Activated CD8-positive, alpha-beta T cell treated with anti-CD3 and anti-CD28 coated beads, Interleukin-2, amount 10 ng/mL, durations not matched to agents 7 days and 5 days (primary cell): ENCODE results near the gene SH3TC2. TPM values are rescaled to one million over a fixed set of nuclear protein-coding genes. Genes with fewer than 3 reads are reported as not detected.

Source experiments
- ATAC-seq: fragments of 150-1000 bp; cut with Tn5 transposase; one replicate; pipeline ENCODE4 v1.10.0; 2021; ENCODE audit warnings: moderate library complexity
- CTCF ChIA-PET: fragments of 350-600 bp; sonication (Branson Sonifier 250); formaldehyde crosslinking; loops from one replicate; lab custom pipeline; 2021; ENCODE audit warnings: antibody characterized with exemption; lab: Charles Lee
- POLR2A ChIA-PET: fragments of 350-600 bp; sonication (Branson Sonifier 250); formaldehyde crosslinking; loops from one replicate; lab custom pipeline; 2021; ENCODE audit warnings: antibody characterized with exemption; lab: Charles Lee
- DNase-seq: peaks from one replicate; pipeline ENCODE4 v3.0.0-alpha.2; 2020
- H3K27ac Mint-ChIP-seq: one replicate; pipeline ENCODE4 v1.8.0; 2021; ENCODE audit warnings: mild to moderate bottlenecking, mixed read lengths
- H3K27me3 Mint-ChIP-seq: one replicate; pipeline ENCODE4 v1.8.0; 2021; ENCODE audit warnings: low read depth, mixed read lengths
- H3K36me3 Mint-ChIP-seq: one replicate; pipeline ENCODE4 v1.8.0; 2021; ENCODE audit warnings: low read depth, mixed read lengths
- H3K4me1 Mint-ChIP-seq: one replicate; pipeline ENCODE4 v1.8.0; 2021; ENCODE audit warnings: low read depth, mixed read lengths
- H3K4me3 Mint-ChIP-seq: one replicate; pipeline ENCODE4 v1.8.0; 2021; ENCODE audit warnings: mild to moderate bottlenecking, mixed read lengths
- H3K9me3 Mint-ChIP-seq: one replicate; pipeline ENCODE4 v1.8.0; 2022; ENCODE audit warnings: mixed read lengths; ENCODE audit not compliant: insufficient read depth
- total RNA-seq, 2 experiments: library from RNA; stranded (reverse); gene quantifications; one replicate each; pipeline ENCODE4 v1.2.3, GENCODE V29; 2021

The SH3TC2 gene
- total RNA-seq, 2 experiments from 2014 or later, result not detected

GRCh38 chr5:148996270-148996669 lies 66.6 kb downstream of the SH3TC2 start:
- Mint-ChIP-seq H3K36me3 (no peaks in the 10 kb centered on the region), H3K27ac (no peak overlapping the region), H3K27me3 (peaks cover 29% of the 10 kb centered on the region), H3K4me3 (no peak overlapping the region), H3K4me1 (no peaks in the 10 kb centered on the region), H3K9me3 (no peaks in the 10 kb centered on the region)
- ChIA-PET CTCF (interaction anchor here (0.6 to 8.6 kb wide), 10 partner anchors 12 to 263 kb away, joined by 3 to 94 read pairs (median 4); partner anchors contain the start of gene ADRB2), POLR2A (no interaction called here)
- no peak for DNase-seq
- ATAC-seq, result no peak

- no peak for DNase-seq
- Mint-ChIP-seq H3K9me3 (no peaks in the 10 kb centered on the region), H3K27ac (no peak overlapping the region), H3K27me3 (peaks cover 26% of the 10 kb centered on the region), H3K4me3 (no peak overlapping the region), H3K36me3 (no peaks in the 10 kb centered on the region), H3K4me1 (no peaks in the 10 kb centered on the region)
- ChIA-PET POLR2A (no interaction called here), CTCF (interaction anchor here (1.0 to 8.6 kb wide), 6 partner anchors 13 to 263 kb away, joined by 3 to 94 read pairs (median 8); partner anchors contain the start of gene ADRB2)
- no peak for ATAC-seq
Observed at GRCh38 chr5:148995791-148996190, 67.1 kb downstream of the SH3TC2 start.

- no peaks in the 10 kb centered on the region for H3K36me3 Mint-ChIP-seq
Observed at GRCh38 chr5:148993283-148993936, 69.5 kb downstream of the SH3TC2 start.

GRCh38 chr5:148992265-148992664 lies 70.6 kb downstream of the SH3TC2 start:
- no peaks in the 10 kb centered on the region for H3K36me3 Mint-ChIP-seq
- no peaks in the 10 kb centered on the region for H3K4me1 Mint-ChIP-seq
- peaks cover 35% of the 10 kb centered on the region for H3K27me3 Mint-ChIP-seq
- ChIA-PET POLR2A (no interaction called here), CTCF (interaction anchor here (2.7 kb wide), 1 partner anchor 261 kb away, joined by 9 read pairs; no protein-coding TSS in a partner anchor)
- no peak overlapping the region for H3K4me3 Mint-ChIP-seq
- H3K9me3 Mint-ChIP-seq, result no peaks in the 10 kb centered on the region
- ATAC-seq, result no peak
- no peak for DNase-seq
- H3K27ac Mint-ChIP-seq, result no peak overlapping the region

More at GRCh38 chr5:148993283-148993936, 69.5 kb downstream of the SH3TC2 start:
- Mint-ChIP-seq H3K4me1 (no peaks in the 10 kb centered on the region), H3K4me3 (no peak overlapping the region), H3K27ac (no peak overlapping the region), H3K9me3 (no peaks in the 10 kb centered on the region), H3K27me3 (peaks cover 27% of the 10 kb centered on the region)
- POLR2A ChIA-PET, result no interaction called here
- CTCF ChIA-PET, result interaction anchor here (0.8 to 8.6 kb wide), 2 partner anchors 36 to 260 kb away, joined by 5 to 94 read pairs; no protein-coding TSS in a partner anchor
- ATAC-seq, result no peak
- no peak for DNase-seq

GRCh38 chr5:148991566-148991965 lies 71.3 kb downstream of the SH3TC2 start:
- CTCF ChIA-PET, result interaction anchor here (2.7 kb wide), 1 partner anchor 261 kb away, joined by 9 read pairs; no protein-coding TSS in a partner anchor
- DNase-seq, result no peak
- POLR2A ChIA-PET, result no interaction called here
- Mint-ChIP-seq H3K27ac (no peak overlapping the region), H3K27me3 (peaks cover 34% of the 10 kb centered on the region), H3K9me3 (no peaks in the 10 kb centered on the region), H3K4me1 (no peaks in the 10 kb centered on the region), H3K4me3 (no peak overlapping the region), H3K36me3 (no peaks in the 10 kb centered on the region)
- ATAC-seq, result no peak

GRCh38 chr5:148990817-148991216 lies 72.0 kb downstream of the SH3TC2 start:
- Mint-ChIP-seq H3K4me1 (no peaks in the 10 kb centered on the region), H3K4me3 (no peak overlapping the region), H3K27me3 (peaks cover 33% of the 10 kb centered on the region), H3K9me3 (no peaks in the 10 kb centered on the region), H3K36me3 (no peaks in the 10 kb centered on the region), H3K27ac (no peak overlapping the region)
- POLR2A ChIA-PET, result no interaction called here
- CTCF ChIA-PET, result interaction anchor here (0.6 to 2.7 kb wide), 5 partner anchors 33 to 278 kb away, joined by 3 to 9 read pairs (median 4); no protein-coding TSS in a partner anchor
- no peak for ATAC-seq
- DNase-seq, result no peak

GRCh38 chr5:148989567-148989966 lies 73.3 kb downstream of the SH3TC2 start:
- ChIA-PET POLR2A (no interaction called here), CTCF (interaction anchor here (2.6 to 2.7 kb wide), 2 partner anchors 32 to 259 kb away, joined by 9 read pairs; no protein-coding TSS in a partner anchor)
- no peaks in the 10 kb centered on the region for H3K36me3 Mint-ChIP-seq
- peaks cover 33% of the 10 kb centered on the region for H3K27me3 Mint-ChIP-seq
- ATAC-seq (no peak), DNase-seq (no peak)
- no peaks in the 10 kb centered on the region for H3K4me1 Mint-ChIP-seq
- no peaks in the 10 kb centered on the region for H3K9me3 Mint-ChIP-seq
- H3K4me3 Mint-ChIP-seq, result no peak overlapping the region
- H3K27ac Mint-ChIP-seq, result no peak overlapping the region

- ChIA-PET POLR2A (no interaction called here), CTCF (interaction anchor here (0.9 to 2.6 kb wide), 4 partner anchors 9 to 163 kb away, joined by 3 to 9 read pairs (median 3); no protein-coding TSS in a partner anchor)
- DNase-seq, result no peak
- Mint-ChIP-seq H3K9me3 (no peaks in the 10 kb centered on the region), H3K27ac (no peak overlapping the region), H3K4me3 (no peak overlapping the region), H3K4me1 (no peaks in the 10 kb centered on the region), H3K27me3 (peaks cover 31% of the 10 kb centered on the region), H3K36me3 (no peaks in the 10 kb centered on the region)
- no peak for ATAC-seq
Observed at GRCh38 chr5:148988328-148988727, 74.5 kb downstream of the SH3TC2 start.

GRCh38 chr5:148986636-148987035 lies 76.2 kb downstream of the SH3TC2 start:
- Mint-ChIP-seq H3K4me1 (no peaks in the 10 kb centered on the region), H3K27me3 (peaks cover 30% of the 10 kb centered on the region), H3K4me3 (no peak overlapping the region), H3K9me3 (no peaks in the 10 kb centered on the region), H3K27ac (no peak overlapping the region), H3K36me3 (no peaks in the 10 kb centered on the region)
- CTCF ChIA-PET, result interaction anchor here (1.4 kb wide), 1 partner anchor 14 kb away, joined by 3 read pairs; no protein-coding TSS in a partner anchor
- POLR2A ChIA-PET, result no interaction called here
- ATAC-seq (no peak), DNase-seq (no peak)

GRCh38 chr5:148984345-148984744 lies 78.5 kb downstream of the SH3TC2 start:
- POLR2A ChIA-PET, result no interaction called here
- Mint-ChIP-seq H3K27ac (no peak overlapping the region), H3K27me3 (peaks cover 28% of the 10 kb centered on the region), H3K9me3 (no peaks in the 10 kb centered on the region), H3K4me3 (no peak overlapping the region), H3K4me1 (no peaks in the 10 kb centered on the region), H3K36me3 (no peaks in the 10 kb centered on the region)
- ATAC-seq (no peak), DNase-seq (no peak)
- CTCF ChIA-PET, result interaction anchor here (1.1 to 1.4 kb wide), 2 partner anchors 244 to 251 kb away, joined by 3 read pairs; no protein-coding TSS in a partner anchor

- ATAC-seq, result no peak
- ChIA-PET POLR2A (interaction anchor here (1.1 kb wide), 1 partner anchor 23 kb away, joined by 3 read pairs; no protein-coding TSS in a partner anchor), CTCF (interaction anchor here (1.2 to 1.9 kb wide), 2 partner anchors 248 to 250 kb away, joined by 7 read pairs; no protein-coding TSS in a partner anchor)
- DNase-seq, result no peak
- Mint-ChIP-seq H3K27me3 (peaks cover 14% of the 10 kb centered on the region), H3K9me3 (no peaks in the 10 kb centered on the region), H3K4me1 (no peaks in the 10 kb centered on the region), H3K36me3 (no peaks in the 10 kb centered on the region), H3K4me3 (no peak overlapping the region), H3K27ac (no peak overlapping the region)
Observed at GRCh38 chr5:148981353-148981752, 81.5 kb downstream of the SH3TC2 start.

GRCh38 chr5:148980731-148981130 lies 82.1 kb downstream of the SH3TC2 start:
- no peaks in the 10 kb centered on the region for H3K4me1 Mint-ChIP-seq
- no peak for DNase-seq
- H3K27ac Mint-ChIP-seq, result no peak overlapping the region
- H3K36me3 Mint-ChIP-seq, result no peaks in the 10 kb centered on the region
- no peak overlapping the region for H3K4me3 Mint-ChIP-seq
- H3K9me3 Mint-ChIP-seq, result no peaks in the 10 kb centered on the region
- peaks cover 13% of the 10 kb centered on the region for H3K27me3 Mint-ChIP-seq
- ChIA-PET POLR2A (interaction anchor here (1.1 kb wide), 1 partner anchor 23 kb away, joined by 3 read pairs; no protein-coding TSS in a partner anchor), CTCF (interaction anchor here (1.0 to 1.9 kb wide), 3 partner anchors 160 to 250 kb away, joined by 3 to 7 read pairs (median 7); no protein-coding TSS in a partner anchor)
- ATAC-seq, result no peak
